Kasumi-1 (cell line): ENCODE results near the gene STX16.

ENCODE experiments used
- DNase-seq, 2 experiments: peaks; one replicate each; lab custom pipeline; 2025; lab: John Stamatoyannopoulos, UW

The STX16 gene

DNA sequence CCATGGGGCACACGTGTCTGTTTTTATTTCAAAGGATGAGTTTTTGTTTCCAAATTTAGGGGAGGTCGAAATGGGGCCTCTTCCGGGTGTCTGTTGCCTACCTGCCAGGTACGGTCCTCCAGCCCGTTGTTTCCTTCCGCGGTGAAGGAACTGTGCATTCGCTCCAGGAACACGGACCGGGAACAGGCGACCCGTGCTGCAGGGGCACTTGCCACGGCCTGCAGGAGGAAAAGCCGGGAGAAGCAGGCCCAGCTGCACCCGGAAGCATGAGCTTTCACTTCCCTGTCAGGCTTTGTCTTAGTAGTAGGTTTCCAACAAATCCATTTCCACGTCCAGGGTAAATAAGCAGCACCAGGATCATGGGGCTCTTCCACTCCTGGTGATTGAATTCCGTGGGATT is 24.6 kb downstream of the STX16 start:
- DNase-seq: no peak

DNA sequence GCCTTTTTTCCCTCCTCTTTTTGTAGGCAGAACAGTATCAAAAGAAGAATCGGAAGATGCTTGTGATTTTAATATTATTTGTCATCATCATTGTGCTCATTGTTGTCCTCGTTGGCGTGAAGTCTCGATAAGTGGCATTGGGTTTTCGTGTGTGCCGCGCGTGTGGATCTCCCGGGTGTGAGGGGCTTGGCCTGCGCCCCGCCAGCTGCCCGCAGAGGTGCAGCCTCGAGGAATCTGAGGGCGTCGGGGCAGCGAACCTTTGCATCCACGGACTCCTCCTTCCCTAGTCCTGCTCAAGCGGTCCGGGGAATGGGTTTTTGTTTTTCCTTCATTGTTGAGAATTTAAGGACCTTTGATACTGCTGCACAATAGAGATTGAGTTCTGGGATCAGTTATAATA is 25.1 kb downstream of the STX16 start:
- no peak for DNase-seq

DNA sequence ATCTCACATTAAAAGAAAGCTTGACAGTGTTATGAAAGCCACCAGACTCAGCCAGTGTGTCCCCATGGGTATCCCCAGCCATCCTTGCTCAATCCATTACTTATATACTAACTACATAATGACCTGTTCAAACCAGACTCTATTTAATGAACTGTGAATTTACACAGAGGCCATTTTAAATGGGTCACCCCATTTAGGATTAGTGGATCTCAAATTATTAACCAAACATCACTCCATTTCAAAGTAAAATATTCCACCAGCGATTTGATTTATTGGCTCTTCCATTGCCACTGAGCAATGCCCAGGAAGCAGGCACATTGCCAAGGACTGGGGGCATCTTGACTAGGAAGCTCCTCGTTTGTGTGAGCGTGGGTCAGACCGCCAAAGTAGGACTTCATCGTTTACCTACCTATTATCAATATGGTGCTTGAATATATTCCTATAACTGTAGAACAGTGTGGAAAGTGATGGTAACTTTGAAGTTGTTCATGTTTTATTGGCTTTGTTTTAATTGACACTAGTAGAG is 26.1 kb downstream of the STX16 start:
- DNase-seq: no peak

DNA sequence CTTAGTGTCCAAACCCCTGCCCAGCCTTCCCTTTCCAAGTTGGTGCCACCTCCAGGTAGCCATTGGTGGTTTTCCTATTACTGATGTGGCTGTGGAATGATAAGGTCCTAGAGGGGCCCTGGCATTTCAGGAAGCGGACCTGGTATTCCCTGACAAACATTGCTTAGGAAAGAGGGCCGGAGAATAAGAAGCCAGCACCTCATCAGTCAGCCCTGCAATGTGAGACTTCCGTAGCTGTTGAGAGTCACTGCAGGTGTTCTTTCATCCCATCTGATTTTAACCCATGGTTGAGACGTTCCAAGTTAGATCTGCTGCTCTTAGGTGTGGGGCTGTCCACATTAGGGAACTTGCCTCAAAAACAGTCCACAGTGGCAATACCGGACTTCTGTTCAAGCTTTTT is 26.7 kb downstream of the STX16 start:
- no peak for DNase-seq

DNA sequence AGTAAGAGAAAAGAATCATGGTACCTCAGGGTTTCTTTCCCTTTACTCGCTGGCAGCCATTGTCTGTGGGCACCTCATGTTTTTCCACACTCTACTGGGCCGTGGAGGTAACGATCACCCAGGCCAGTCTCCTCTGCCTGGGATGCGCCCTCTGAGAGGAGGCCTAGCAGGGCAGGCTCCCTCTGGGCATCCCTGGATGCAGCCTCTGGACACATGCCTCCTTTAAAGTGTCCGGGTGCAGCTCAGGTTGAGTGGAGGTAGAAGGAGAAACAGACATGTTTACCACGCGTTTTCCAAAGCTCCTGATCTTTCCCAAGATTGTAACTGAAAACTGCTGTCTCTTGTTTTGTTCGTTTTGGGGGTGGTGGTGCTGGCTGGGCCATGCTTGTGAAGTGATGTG is 27.7 kb downstream of the STX16 start:
- no peak for DNase-seq

DNA sequence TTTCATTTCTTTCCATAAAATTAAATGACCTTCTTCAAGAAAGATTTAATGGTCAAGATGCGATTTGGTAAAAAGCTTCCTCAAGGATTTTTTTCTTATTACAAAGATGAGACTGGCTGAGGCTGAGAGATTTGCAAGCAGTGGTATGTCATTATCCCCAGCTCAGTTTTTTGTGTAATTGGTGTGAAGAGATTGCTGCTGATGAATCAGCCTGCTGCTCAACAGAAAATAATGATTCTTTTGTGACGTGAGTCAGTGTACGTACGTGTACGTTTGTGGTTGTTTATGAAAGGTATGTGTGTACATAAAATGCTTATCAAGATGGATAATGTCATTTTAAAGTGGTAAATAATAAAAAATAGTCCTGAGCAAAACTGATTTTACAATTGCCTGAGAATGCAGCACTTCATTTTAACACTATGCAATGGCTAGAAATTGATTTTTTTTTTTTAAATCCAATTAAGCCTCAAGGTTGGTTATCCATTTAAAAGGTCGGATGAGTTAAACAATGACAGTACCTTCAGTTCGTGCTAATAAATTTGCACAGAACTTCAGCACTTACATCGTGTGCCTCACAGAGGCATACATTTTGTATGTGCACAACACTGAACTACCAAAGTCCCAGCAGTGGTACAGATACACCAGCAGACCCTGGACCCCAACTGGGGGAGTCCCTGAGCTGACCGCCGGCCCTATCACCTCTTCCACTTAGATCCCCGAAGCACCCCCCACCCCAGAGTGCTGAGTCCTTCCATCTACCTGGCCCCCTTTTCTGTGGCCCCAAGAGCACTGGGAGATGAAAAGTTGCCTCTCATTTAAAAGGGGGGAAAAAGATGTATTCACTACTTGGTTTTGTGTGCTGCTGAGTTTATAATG is 31.8 kb downstream of the STX16 start:
- no peak for DNase-seq

DNA sequence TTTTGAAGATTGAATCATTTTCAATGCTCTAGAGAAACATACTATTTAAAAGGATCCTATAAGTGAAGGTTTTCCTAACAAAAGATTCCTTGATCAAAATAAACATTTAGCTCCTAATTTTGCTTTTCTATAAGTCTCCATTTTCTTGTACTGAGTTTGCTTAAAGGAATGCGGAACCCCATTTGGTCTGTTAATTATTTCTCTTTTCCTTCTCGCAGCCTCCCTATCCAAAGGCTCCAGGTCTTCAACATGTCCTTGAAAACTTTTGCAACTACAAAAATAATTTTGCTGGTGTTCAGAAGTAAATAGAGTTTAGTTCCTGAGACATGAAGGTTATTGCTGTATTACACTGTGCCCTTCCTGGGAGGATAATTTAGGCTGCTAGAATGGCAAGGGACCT is 33.2 kb downstream of the STX16 start:
- DNase-seq: no peak

DNA sequence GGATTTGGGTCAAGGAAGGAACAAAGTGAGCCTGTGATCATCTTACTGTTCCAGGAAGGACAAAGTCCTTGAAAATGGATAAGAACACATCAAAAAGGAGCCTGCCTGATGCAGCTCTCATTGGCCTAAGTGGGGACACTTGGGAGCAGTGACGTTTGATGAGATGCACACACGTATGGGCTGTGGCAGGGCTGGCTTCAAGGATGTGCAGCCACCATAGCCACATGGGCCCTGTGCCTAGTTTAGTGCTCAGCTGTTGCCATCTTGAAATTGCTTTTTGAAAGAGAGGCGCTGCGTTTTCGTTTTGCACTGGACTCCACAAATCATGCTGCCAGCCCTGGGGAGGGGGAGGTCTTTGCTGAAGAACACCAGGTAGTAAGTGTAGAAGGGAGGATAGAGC is 34.9 kb downstream of the STX16 start:
- DNase-seq: no peak

DNA sequence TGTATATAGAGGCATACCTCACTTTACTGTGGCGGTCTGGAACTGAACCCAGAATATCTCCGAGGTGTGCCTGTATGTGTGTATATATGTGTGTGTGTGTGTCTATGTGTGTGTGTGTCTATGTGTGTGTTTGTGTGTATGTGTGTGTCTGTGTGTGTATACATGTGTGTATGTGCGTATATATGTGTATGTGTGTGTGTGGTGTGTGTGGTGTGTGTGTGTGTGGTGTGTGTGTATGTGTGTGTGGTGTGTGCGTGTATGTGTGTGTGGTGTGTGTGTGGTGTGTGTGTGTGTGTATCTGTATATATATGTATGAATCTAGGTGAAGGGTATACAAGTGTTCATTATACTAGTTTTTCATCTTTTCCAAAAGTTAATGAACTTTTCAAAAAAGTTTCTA is 37.3 kb downstream of the STX16 start:
- DNase-seq: no peak

DNA sequence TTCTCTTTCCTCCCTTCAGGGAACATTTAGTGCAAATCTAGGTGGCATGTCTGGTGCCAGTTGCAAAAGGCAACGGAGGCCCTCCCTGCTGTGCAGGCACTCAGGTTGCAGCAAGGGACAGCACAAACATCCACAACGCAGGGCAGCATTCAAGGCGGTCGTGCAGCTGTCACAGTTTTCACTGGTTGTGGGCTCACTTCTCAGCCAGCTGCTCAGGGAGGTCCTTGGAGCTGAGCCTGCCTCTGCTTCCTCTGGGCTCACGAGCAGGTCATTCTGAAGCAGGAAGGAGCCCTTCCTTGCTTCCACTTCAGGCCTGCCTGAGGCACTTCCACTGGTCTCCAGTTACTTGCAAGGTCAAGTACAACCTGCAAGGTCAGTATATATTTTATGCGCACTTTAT is 37.8 kb downstream of the STX16 start:
- DNase-seq: peak; percentile 22 to 26

DNA sequence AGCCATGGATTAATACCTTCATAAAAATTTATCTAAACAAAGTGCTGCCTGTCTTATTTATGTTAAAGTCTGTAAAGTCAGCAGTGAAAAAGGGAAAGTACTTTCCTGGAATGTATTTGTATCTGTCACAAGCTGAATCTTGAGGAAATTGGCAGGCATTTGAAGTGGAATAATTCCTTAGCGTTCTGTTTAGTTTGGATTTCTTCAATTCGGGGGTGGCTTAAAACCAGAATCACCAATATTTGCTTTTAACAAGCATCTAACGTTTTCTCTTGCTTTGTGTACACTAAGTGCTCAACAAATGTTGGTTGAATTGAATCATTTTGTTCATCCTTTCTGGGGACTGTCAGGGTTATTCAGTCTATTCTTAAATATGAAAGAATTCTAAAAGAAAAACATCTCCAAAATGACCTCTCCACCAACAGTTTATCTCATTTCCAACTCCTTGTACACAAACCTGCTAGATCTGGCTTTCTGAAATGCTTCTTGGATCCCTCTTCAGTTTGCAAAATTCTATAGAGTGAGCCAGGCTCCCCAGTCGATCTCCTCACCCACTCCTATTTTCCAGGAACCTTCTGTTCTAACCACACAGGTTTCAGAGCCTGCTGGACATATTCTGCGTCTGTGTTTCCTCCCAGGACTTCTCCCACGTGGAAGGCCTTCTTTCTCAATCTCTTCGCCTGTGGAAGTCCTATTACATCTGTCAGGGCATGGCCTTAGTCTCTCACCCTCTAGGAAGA is 39.5 kb downstream of the STX16 start:
- no peak for DNase-seq

DNA sequence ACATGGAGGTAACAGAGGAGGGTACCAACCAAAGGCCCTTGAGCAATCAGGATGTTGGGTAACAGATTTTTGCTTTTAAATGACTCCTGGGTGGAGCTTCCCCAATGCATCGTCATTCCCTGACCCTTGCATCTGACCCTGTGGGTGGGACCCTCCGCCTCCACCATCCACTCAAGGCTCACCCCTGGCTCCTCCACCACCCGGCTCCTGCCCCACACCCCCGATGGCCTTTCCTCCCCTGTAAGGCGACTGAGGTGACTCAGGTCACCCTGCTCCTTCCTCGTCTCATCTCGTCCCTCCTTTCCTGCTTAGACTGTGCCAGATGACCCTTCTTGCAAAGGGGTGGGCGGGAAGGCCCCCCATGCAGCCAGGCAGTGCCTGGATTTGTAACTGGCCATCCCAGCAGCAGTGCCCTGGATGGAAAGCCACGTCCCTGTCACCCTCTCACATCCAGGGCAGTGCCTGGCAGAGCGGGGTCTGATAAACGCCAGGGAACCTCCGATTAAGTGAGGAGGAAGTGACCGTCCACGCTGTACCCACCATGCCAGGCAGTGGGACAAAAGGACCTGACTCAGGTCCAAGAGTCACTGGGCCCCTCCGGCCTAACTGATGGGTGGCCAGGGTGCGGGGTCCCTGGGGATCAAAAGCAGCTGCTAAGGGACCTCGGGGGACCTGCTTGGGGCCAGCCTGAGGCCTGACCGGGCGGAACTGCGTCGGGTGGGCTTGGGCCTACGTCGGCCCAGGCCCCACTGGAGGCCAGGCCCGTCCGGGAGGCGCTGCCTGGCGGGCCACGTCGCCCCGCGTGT is 40.9 kb downstream of the STX16 start:
- no peak for DNase-seq

DNA sequence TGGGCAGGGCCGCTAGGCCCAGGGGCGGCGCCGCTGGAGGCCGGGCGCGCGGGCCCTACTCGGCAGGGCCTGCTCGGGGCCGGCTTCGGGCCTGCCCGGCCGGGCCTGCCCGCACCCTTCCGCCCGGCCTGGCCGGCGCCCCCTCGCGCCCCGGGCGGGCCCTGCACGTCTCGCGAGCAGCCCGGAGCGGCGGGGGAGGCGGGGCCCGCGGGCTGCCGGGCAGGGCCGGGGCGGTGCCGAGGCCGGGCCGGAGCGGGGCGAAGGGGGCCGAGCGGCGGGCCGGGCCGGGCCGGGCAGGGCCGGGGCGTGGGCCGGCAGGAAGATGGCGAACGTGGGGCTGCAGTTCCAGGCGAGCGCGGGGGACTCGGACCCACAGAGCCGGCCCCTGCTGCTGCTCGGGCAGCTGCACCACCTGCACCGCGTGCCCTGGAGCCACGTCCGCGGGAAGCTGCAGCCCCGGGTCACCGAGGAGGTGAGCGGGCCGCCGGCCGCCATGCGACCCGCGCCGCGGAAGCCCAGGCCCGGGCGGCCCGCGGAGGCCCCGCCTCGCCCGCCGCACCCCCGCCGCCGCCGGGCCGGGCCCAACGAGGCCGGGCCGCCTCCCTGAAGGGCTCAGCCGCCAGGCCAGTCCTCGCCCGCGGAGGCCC is 41.6 kb downstream of the STX16 start, which contains the start of gene NPEPL1:
Gene NPEPL1, plus strand, starts transcription at position 222 of the 647 bp plus-strand sequence. Its CDS starts 101 bp downstream, at position 323.
- DNase-seq: peak; percentile 32 to 35

DNA sequence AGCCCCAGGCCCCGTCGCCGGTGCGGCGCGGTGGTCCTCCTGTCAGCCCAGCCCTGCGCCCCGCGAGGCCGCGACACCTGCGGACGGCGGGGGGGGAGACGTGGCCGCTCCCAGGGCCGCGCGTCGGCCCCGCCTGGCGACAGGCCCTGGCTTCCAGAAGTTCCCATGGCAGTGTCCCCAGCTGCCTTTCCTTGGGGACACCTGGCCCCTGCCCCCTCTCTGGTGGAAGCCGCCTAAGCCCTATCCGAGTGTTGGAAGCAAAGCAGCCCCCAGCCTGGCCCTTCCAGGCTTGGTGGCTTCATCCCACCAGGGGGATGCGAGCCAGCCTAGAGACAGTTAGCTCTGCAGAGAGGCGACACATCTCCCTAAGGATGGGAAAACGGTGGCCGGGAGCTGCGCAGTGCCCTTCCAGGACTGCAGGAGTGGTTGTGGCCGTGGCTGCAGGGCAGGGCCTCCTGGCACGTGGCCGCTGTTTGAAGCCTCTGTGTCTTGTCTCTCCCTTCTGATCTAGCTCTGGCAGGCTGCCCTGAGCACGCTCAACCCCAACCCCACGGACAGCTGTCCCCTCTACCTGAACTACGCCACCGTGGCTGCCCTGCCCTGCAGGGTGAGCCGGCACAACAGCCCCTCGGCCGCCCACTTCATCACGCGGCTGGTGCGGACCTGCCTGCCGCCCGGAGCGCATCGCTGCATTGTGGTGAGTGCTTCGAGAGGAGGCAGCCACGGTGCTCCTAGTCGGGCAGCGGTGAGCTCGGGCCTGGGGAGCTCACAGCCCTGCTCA is 42.3 kb downstream of the STX16 start:
- DNase-seq: peak in 1 of 2 experiments; percentile 12

DNA sequence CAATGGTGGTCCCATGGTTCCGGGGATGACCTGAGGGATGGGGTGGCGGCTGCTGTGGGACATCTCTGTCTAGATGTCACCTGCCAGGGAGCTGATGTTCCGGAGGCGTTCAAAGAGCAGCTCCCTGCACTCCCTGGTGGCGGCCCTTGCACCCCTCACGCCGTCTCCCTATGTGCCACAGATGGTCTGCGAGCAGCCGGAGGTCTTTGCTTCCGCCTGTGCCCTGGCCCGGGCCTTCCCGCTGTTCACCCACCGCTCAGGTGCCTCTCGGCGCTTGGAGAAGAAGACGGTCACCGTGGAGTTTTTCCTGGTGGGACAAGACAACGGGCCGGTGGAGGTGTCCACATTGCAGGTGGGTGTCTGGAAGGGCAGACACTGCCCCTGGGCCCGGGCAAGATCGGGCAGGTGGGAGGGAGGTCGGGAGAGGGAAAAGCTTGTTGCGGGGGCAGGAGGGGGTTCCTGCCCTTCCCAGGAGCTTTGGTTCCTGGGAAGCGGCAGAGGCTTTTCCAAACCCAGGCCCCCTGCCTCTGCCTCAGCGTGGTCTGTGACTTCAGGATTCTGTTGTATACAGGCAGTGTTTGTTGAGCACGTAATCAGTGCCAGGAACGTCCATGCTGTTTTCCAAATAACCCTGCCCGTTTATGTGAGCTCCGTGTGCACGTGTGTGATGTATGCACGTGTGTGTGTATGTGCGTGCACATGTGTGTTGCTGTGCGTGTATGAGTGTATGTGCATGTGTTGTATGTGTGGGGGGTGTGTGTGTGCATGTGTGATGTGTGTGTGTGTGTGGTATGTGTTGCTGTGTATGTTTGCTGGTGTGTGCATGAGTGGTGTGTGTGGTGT is 43.4 kb downstream of the STX16 start:
- DNase-seq: no peak

DNA sequence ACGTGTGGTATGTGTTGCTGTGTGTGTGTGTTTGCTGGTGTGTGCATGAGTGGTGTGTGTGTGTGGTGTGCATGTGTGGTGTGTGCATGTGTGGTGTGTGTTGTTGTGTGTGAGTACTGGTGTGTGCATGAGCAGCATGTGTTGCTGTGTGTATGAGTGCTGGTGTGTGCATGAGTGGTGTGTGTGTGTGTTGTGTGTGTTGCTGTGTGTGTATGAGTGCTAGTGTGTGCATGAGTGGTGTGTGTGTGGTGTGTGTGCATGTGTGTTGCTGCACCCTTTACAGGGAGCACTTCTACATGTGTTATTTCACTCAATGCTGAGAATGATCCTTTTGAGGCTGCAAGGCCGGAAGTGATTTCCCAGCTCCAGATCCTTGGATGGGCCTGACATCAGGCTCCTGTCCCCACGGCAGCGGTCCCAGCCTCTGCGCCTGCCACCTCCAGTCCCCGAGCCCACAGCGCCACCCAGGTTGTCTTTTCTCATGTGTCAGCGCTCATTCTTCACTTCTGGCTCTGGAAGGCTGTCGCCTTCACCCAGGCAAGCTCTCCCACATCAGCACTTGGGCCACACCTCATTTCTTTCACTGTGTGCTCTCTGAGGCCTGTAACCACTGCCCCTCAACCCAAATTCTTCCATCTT is 44.1 kb downstream of the STX16 start:
- no peak for DNase-seq

DNA sequence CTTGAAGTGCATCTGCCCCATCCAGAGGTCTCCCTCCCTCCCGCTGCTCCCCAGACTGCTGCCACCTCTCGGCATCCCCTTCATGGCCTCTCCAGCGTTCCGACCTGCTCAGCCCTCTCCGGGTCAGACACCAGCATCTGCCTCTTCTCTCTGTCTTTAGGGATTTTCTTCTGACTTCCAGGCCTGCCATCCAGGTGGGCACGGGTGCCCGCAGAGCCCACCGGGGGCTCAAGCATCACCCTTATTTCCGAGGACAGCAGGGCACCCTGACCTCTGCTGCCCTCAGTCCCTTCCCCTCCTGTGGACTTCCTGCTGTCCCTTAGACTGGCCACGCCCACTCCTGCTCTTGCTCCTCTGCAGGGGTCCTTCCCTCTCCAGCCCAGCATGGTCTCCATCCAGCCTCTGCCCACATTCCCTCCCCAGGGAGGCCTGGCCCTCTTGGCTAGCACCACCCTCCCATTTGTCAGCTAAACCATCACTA is 44.9 kb downstream of the STX16 start:
- no peak for DNase-seq

DNA sequence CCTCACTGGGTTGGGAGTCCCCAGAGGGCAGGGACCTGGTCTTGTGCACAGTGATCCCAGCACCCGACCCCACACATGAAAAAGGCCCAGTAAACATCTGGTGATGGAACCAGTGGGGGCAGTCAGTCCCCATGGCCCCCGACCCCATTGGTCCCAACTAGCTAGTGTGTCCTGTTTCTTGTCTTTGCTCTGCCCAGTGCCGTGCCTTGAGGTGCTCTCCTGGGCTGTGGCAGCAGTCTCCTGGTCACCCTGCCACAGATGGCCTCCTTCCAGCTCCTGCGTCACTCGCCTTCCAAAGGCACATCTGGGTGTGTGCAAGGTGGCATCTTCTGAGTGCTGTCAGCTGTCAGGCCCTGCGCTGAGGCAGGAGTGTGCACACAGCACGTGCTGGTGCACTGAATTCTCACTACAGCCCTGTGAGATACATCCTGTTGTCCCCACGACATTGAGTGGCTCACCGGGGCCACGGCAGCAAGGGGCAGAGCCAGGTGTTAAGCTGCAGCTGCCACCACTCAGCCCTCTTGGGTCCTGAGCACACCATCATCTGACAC is 45.4 kb downstream of the STX16 start:
- no peak for DNase-seq
